GM12872 (cell line): ENCODE data around the gene RIF1.

ENCODE experiments used
- CTCF ChIP-seq: IDR thresholded peaks from 3 replicates; pipeline ENCODE4 v1.5.1; 2011; ENCODE audit warnings: low read depth, mild to moderate bottlenecking, low read length, moderate library complexity; ENCODE audit not compliant: insufficient read depth

The RIF1 gene

GRCh38 chr2:151403914-151404313 lies 5.8 kb upstream of the RIF1 start:
- TF ChIP-seq CTCF, result no peak

- no peak for TF ChIP-seq CTCF
Observed at GRCh38 chr2:151405376-151405775, 4.3 kb upstream of the RIF1 start.

GRCh38 chr2:151407281-151407680 lies 2.4 kb upstream of the RIF1 start:
- no peak for TF ChIP-seq CTCF

GRCh38 chr2:151408788-151409600 lies 708 bp upstream of the RIF1 start:
- TF ChIP-seq CTCF, result no peak

GRCh38 chr2:151410485-151410834 lies 758 bp downstream of the RIF1 start:
- TF ChIP-seq CTCF, result no peak

GRCh38 chr2:151417650-151418049 lies 7.9 kb downstream of the RIF1 start:
- TF ChIP-seq CTCF, result no peak

GRCh38 chr2:151422917-151423439 lies 13.3 kb downstream of the RIF1 start:
- TF ChIP-seq CTCF, result no peak
